GM12878 (cell line): ENCODE measurements around the gene TKTL1. TPM values are rescaled to one million over a fixed set of nuclear protein-coding genes. Genes with fewer than 3 reads are reported as not detected.

Source experiments
- ATAC-seq: fragments of 200-7000 bp; cut with Tn5 transposase; 3 replicates; pipeline ENCODE4 v1.9.1; 2020; ENCODE audit warnings: mild to moderate bottlenecking, moderate library complexity
- BruUV-seq: library from RNA; stranded (reverse); fragments of 400-500 nt; replicated peaks from 2 replicates; lab custom pipeline; 2021; lab: Mats Ljungman, UMichigan
- CTCF ChIA-PET: fragments of 300-600 bp; sonication (Branson Sonifier 250); formaldehyde crosslinking; extraction: SDS; loops from one replicate; lab custom pipeline; 2021; ENCODE audit warnings: inconsistent platforms; lab: Yijun Ruan, JAX
- POLR2A ChIA-PET: fragments of 350-600 bp; formaldehyde crosslinking; extraction: SDS; loops from one replicate; lab custom pipeline; 2021; ENCODE audit warnings: inconsistent platforms; lab: Charles Lee
- RAD21 ChIA-PET: fragments of 300-600 bp; sonication (Branson Sonifier 250); formaldehyde crosslinking; loops from one replicate; lab custom pipeline; 2023; ENCODE audit warnings: antibody characterized with exemption; ENCODE audit not compliant: unreplicated experiment; lab: Charles Lee
- SMC1A ChIA-PET: fragments of 300-600 bp; sonication (Branson Sonifier 250); formaldehyde crosslinking; loops from one replicate; lab custom pipeline; 2023; ENCODE audit not compliant: unreplicated experiment, uncharacterized antibody; lab: Charles Lee
- DNase-seq: peaks from one replicate; pipeline ENCODE4 v3.0.0-alpha.2; 2011; ENCODE audit warnings: low read depth, low spot score
- FAIRE-seq: peaks from 3 replicates; lab custom pipeline; 2011; peaks lifted over from hg19 to GRCh38; lab: Jason Lieb, UNC
- H2AFZ ChIP-seq: 2 replicates; pipeline ENCODE4 v1.6.0; 2011; ENCODE audit warnings: low read depth, low read length, control low read depth; ENCODE audit not compliant: control insufficient read depth
- H3K27ac ChIP-seq: 2 replicates; pipeline ENCODE4 v1.5.1; 2011; ENCODE audit warnings: control low read depth; ENCODE audit not compliant: control insufficient read depth, insufficient read depth
- H3K27me3 ChIP-seq, 2 experiments: replicated peaks in 1 of 2; 2 replicates each; pipeline versions ENCODE4 v1.6.0 to v1.6.1; 2011; ENCODE audit warnings: low read length in 1 of 2; ENCODE audit not compliant: control insufficient read depth in 2 of 2, insufficient read depth in 2 of 2
- H3K36me3 ChIP-seq, 2 experiments: 2 replicates each; pipeline ENCODE4 v1.5.1; 2011; ENCODE audit warnings: low read length in 1 of 2; ENCODE audit not compliant: control insufficient read depth in 2 of 2, insufficient read depth in 2 of 2
- H3K4me1 ChIP-seq: 2 replicates; pipeline ENCODE4 v1.6.1; 2011; ENCODE audit warnings: mild to moderate bottlenecking, low read length, moderate library complexity, mixed read lengths; ENCODE audit not compliant: control insufficient read depth, insufficient read depth
- H3K4me2 ChIP-seq: 2 replicates; pipeline ENCODE4 v1.6.0; 2011; ENCODE audit warnings: control low read depth; ENCODE audit not compliant: control insufficient read depth, insufficient read depth
- H3K4me3 ChIP-seq: fragments of 200-600 bp; sonication (generic); 2 replicates; pipeline ENCODE4 v1.5.1; 2016
- H3K79me2 ChIP-seq: 2 replicates; pipeline ENCODE4 v1.6.0; 2011; ENCODE audit warnings: low read length; ENCODE audit not compliant: control insufficient read depth, insufficient read depth
- H3K9ac ChIP-seq: 2 replicates; pipeline ENCODE4 v1.8.0; 2011; ENCODE audit warnings: low read length, control low read depth, mixed read lengths; ENCODE audit not compliant: control insufficient read depth, insufficient read depth
- H3K9me3 ChIP-seq: replicated peaks from 3 replicates; pipeline ENCODE4 v1.5.1; 2011; ENCODE audit warnings: mild to moderate bottlenecking, low read length; ENCODE audit not compliant: control insufficient read depth, insufficient read depth
- H4K20me1 ChIP-seq: 2 replicates; pipeline ENCODE4 v1.6.0; 2011; ENCODE audit not compliant: control insufficient read depth, insufficient read depth
- ASH2L ChIP-seq: fragments of 300-600, 200-600 bp; sonication (generic); IDR thresholded peaks from 2 replicates; pipeline ENCODE4 v1.6.1; 2017; ENCODE audit warnings: low read depth, mild to moderate bottlenecking, borderline replicate concordance
- ELK1 ChIP-seq: IDR thresholded peaks from 2 replicates; pipeline ENCODE4 v1.6.1; 2012; ENCODE audit warnings: low read depth, low read length, improper control_type of control experiment
- EZH2 ChIP-seq: IDR thresholded peaks from 2 replicates; pipeline ENCODE4 v1.6.1; 2012; ENCODE audit warnings: low read depth, mild to moderate bottlenecking, control low read depth, inconsistent platforms, low read length, borderline replicate concordance; ENCODE audit not compliant: control insufficient read depth
- MEF2A ChIP-seq: IDR thresholded peaks from 2 replicates; pipeline ENCODE4 v1.6.1; 2011; ENCODE audit warnings: low read depth, mild to moderate bottlenecking, low read length, moderate library complexity; ENCODE audit not compliant: insufficient read depth
- SPI1 ChIP-seq: IDR thresholded peaks from 2 replicates; pipeline ENCODE4 v1.6.1; 2011; ENCODE audit warnings: low read depth, mild to moderate bottlenecking, low read length, moderate library complexity, borderline replicate concordance; ENCODE audit not compliant: insufficient read depth
- ZZZ3 ChIP-seq: IDR thresholded peaks from 2 replicates; pipeline ENCODE4 v1.6.1; 2011; ENCODE audit warnings: low read depth; ENCODE audit not compliant: control insufficient read depth, insufficient read length
- WGBS: methylation state at CpG from one replicate; pipeline ENCODE4 v1.1.6; 2016; ENCODE audit warnings: low lambda C conversion rate; ENCODE audit not compliant: insufficient replicate concordance, insufficient coverage; ENCODE audit errors: missing lambda C conversion rate; 5-methylcytosine and 5-hydroxymethylcytosine counted together
- in situ Hi-C: fragments of 300-500 bp; cut with MboI; formaldehyde crosslinking; loops from 9 replicates; pipeline ENCODE4 v1.14.3; 2018; ENCODE audit warnings: mixed read lengths
- intact Hi-C: fragments of 100-400 bp; cut with micrococcal nuclease; formaldehyde crosslinking; loops from one replicate; pipeline ENCODE4 v1.14.2; 2022; ENCODE audit not compliant: unreplicated experiment
- polyA plus RNA-seq, 11 experiments: library from polyadenylated mRNA; depleted of rRNA in 4 of 11; unstranded in 6 of 11; stranded (reverse) in 5 of 11; fragments of >200 nt; fragmentation: Nextera tagmentation in 4 of 11; fragmentation: Illumina TruSeq in 1 of 11; extraction: Ambion mirVana in 4 of 11; extraction: Trizol in 1 of 11; gene quantifications; 1 replicate in 1 of 11; 2 replicates in 10 of 11; pipeline versions ENCODE4 v1.2.1 to v1.2.3, GENCODE V29; 2011 to 2016; ENCODE audit warnings: inconsistent platforms in 2 of 11, missing spikeins in 2 of 11, low read depth in 1 of 11
- total RNA-seq, 4 experiments: library from RNA; depleted of rRNA in 3 of 4; stranded (reverse); fragments of >200 nt in 3 of 4; fragmentation: Illumina TruSeq in 1 of 4; extraction: Trizol in 1 of 4; gene quantifications; 2 replicates each; pipeline versions ENCODE4 v1.2.1 to v1.2.3, GENCODE V29; 2013 to 2021

The TKTL1 gene
- total and polyA plus RNA-seq, 10 of the 15 experiments (the other 5 are each of a cell fraction or from before 2014, with no cell fraction given): 0.01 to 0.07 TPM; not detected in 8

GRCh38 chrX:154298312-154298711 is 2.7 kb downstream of the TKTL1 start:
- BruUV-seq: no TSS peak

More at GRCh38 chrX:154298312-154298711, 2.7 kb downstream of the TKTL1 start:
- peak overlapping the region; percentile 75 for H2AFZ ChIP-seq
- ChIA-PET POLR2A (no interaction called here), RAD21 (interaction anchor here (0.7 to 1.0 kb wide), 2 partner anchors 10 to 1415 kb away, joined by 3 read pairs; no protein-coding TSS in a partner anchor), SMC1A (interaction anchor here (1.0 to 1.2 kb wide), 2 partner anchors 15 to 162 kb away, joined by 3 read pairs; no protein-coding TSS in a partner anchor)
- in situ Hi-C loops (no loop called here), intact Hi-C loops (no loop called here)
- H3K79me2 ChIP-seq: no peaks in the 10 kb centered on the region
- 0 out of 2 replicates have a peak overlapping the region, but pooled peaks have one; percentile 13 for H3K4me2 ChIP-seq
- H3K27me3 ChIP-seq: no peaks in the 10 kb centered on the region
- no peak overlapping the region for H3K9ac ChIP-seq
- FAIRE-seq: peak; percentile 73
- WGBS: 22% methylated on average over 7 of the region's 7 CpGs
- no peaks in the 10 kb centered on the region; the same call in 2 of the 3 replicates for H3K9me3 ChIP-seq
- no peak overlapping the region for H3K27ac ChIP-seq
- no peak for DNase-seq
- H3K4me1 ChIP-seq: no peaks in the 10 kb centered on the region; the same call in 1 of the 2 replicates
- H3K4me3 ChIP-seq: no peak overlapping the region
- no peaks in the 10 kb centered on the region for H4K20me1 ChIP-seq
- no peaks in the 10 kb centered on the region for H3K36me3 ChIP-seq
- TF ChIP-seq ASH2L (no peak), SPI1 (no peak), MEF2A (0 out of 2 replicates have a peak, but pooled peaks have one; percentile 20), ZZZ3 (no peak), EZH2 (no peak), ELK1 (no peak)
- TF ChIP-seq, all 136 proteins: peak for 1
- ATAC-seq: peak; percentile 69
- CTCF ChIA-PET: interaction anchor here (0.7 to 2.0 kb wide), 4 partner anchors 11 to 504 kb away, joined by 3 to 10 read pairs (median 4); partner anchors contain the start of genes IDH3G and SSR4
